B cell (primary cell): Measurements from ENCODE around the gene PADI3. TPM values are rescaled to one million over a fixed set of nuclear protein-coding genes. Genes with fewer than 3 reads are reported as not detected.

Source experiments
- ATAC-seq: fragments of 200-7000 bp; cut with Tn5 transposase; one replicate; pipeline ENCODE4 v1.10.0; 2021; ENCODE audit warnings: low read depth, mild to moderate bottlenecking, moderate number of reproducible peaks, moderate library complexity
- CTCF ChIA-PET: fragments of 350-600 bp; sonication (Branson Sonifier 250); formaldehyde crosslinking; loops from one replicate; lab custom pipeline; 2021; ENCODE audit warnings: antibody characterized with exemption, inconsistent platforms; lab: Charles Lee
- POLR2A ChIA-PET: fragments of 350-600 bp; sonication (Branson Sonifier 250); formaldehyde crosslinking; loops from one replicate; lab custom pipeline; 2021; ENCODE audit warnings: antibody characterized with exemption; lab: Charles Lee
- DNase-seq: peaks from one replicate; pipeline ENCODE4 v3.0.0; 2013
- H2AFZ ChIP-seq: 2 replicates; pipeline ENCODE4 v1.6.1; 2012; ENCODE audit warnings: mild to moderate bottlenecking, low read depth, low read length; ENCODE audit not compliant: insufficient read depth, poor library complexity, severe bottlenecking
- H3K27ac ChIP-seq, 2 donors: 1 replicate in 1 of 2; 2 replicates in 1 of 2; pipeline ENCODE4 v1.5.1; 2012 to 2013; ENCODE audit warnings: low read length in 2 of 2, mild to moderate bottlenecking in 2 of 2, moderate library complexity in 1 of 2
- H3K27me3 ChIP-seq, 4 experiments: fragments of 200-600 bp in 1 of 4; sonication (generic) in 1 of 4; replicated peaks in 1 of 4; 1 replicate in 2 of 4; 2 replicates in 2 of 4; pipeline versions ENCODE4 v1.6.1 to v1.7.0; 2013 to 2016; ENCODE audit warnings: low read length in 3 of 4, mild to moderate bottlenecking in 2 of 4, mixed read lengths in 1 of 4, moderate library complexity in 1 of 4; ENCODE audit not compliant: insufficient read depth in 4 of 4, control insufficient read depth in 3 of 4; ENCODE audit errors: control extremely low read depth in 1 of 4
- H3K36me3 ChIP-seq, 2 experiments: replicated peaks in 1 of 2; 1 replicate in 1 of 2; 2 replicates in 1 of 2; pipeline versions ENCODE4 v1.6.1 to v1.7.1; 2013; ENCODE audit warnings: low read length in 1 of 2; ENCODE audit not compliant: insufficient read depth in 2 of 2, control insufficient read depth in 1 of 2; ENCODE audit errors: control extremely low read depth in 1 of 2, extremely low read depth in 1 of 2
- H3K4me1 ChIP-seq, 2 donors: fragments of 200-600 bp in 1 of 2; sonication (generic) in 1 of 2; 1 replicate in 1 of 2; 2 replicates in 1 of 2; pipeline versions ENCODE4 v1.5.1 to v1.6.1; 2013 to 2017; ENCODE audit warnings: low read length in 2 of 2; ENCODE audit not compliant: control insufficient read depth in 2 of 2, insufficient read depth in 2 of 2
- H3K4me2 ChIP-seq: replicated peaks from 2 replicates; pipeline ENCODE3; 2012; ENCODE audit warnings: mild to moderate bottlenecking, low read depth, low read length; ENCODE audit not compliant: poor library complexity, severe bottlenecking
- H3K4me3 ChIP-seq, 5 experiments: fragments of 200-600 bp in 1 of 5; sonication (generic) in 1 of 5; 1 replicate in 3 of 5; 2 replicates in 2 of 5; pipeline versions ENCODE4 v1.5.1 to v1.7.0; 2011 to 2016; ENCODE audit warnings: low read length in 4 of 5, mild to moderate bottlenecking in 4 of 5, low read depth in 2 of 5, control low read depth in 1 of 5, moderate library complexity in 1 of 5; ENCODE audit not compliant: insufficient read depth in 1 of 5; ENCODE audit errors: control extremely low read depth in 1 of 5, extremely low read depth in 1 of 5
- H3K79me2 ChIP-seq: fragments of 200-600 bp; sonication (generic); one replicate; pipeline ENCODE4 v1.6.0; 2016; ENCODE audit warnings: low read length; ENCODE audit not compliant: control insufficient read depth, insufficient read depth
- H3K9ac ChIP-seq: fragments of 200-600 bp; sonication (generic); 2 replicates; pipeline ENCODE4 v1.6.1; 2017; ENCODE audit warnings: mild to moderate bottlenecking, low read length, moderate library complexity
- H3K9me3 ChIP-seq, 3 donors: one replicate each; pipeline versions ENCODE4 v1.6.1 to v1.7.1; 2013; ENCODE audit warnings: low read length in 2 of 3; ENCODE audit not compliant: control insufficient read depth in 2 of 3, insufficient read depth in 1 of 3; ENCODE audit errors: control extremely low read depth in 1 of 3
- H4K20me1 ChIP-seq: 2 replicates; pipeline ENCODE4 v1.6.0; 2012; ENCODE audit warnings: mild to moderate bottlenecking, low read length; ENCODE audit not compliant: insufficient read depth, control insufficient read depth, poor library complexity, severe bottlenecking
- H3K27ac Mint-ChIP-seq: one replicate; pipeline ENCODE4 v1.8.0; 2021; ENCODE audit warnings: mixed read lengths
- H3K27me3 Mint-ChIP-seq: one replicate; pipeline ENCODE4 v1.8.0; 2021; ENCODE audit warnings: mixed read lengths
- H3K4me1 Mint-ChIP-seq: one replicate; pipeline ENCODE4 v1.8.0; 2021; ENCODE audit warnings: mixed read lengths
- H3K4me3 Mint-ChIP-seq: one replicate; pipeline ENCODE4 v1.8.0; 2021; ENCODE audit warnings: mixed read lengths
- H3K9me3 Mint-ChIP-seq: one replicate; pipeline ENCODE4 v1.8.0; 2022; ENCODE audit warnings: mixed read lengths; ENCODE audit not compliant: insufficient read depth
- CTCF ChIP-seq: fragments of 200-600 bp; IDR thresholded peaks from one replicate; pipeline ENCODE4 v1.8.0; 2022; ENCODE audit warnings: antibody characterized with exemption, mild to moderate bottlenecking
- EZH2 ChIP-seq: IDR thresholded peaks from 2 replicates; pipeline ENCODE4 v1.6.1; 2012; ENCODE audit warnings: borderline replicate concordance, low read depth, mild to moderate bottlenecking, moderate library complexity, low read length; ENCODE audit not compliant: insufficient read depth, poor library complexity, severe bottlenecking
- WGBS: methylation state at CpG from one replicate; pipeline ENCODE4 v1.1.5; 2013; ENCODE audit warnings: missing lambda C conversion rate; ENCODE audit not compliant: insufficient coverage; 5-methylcytosine and 5-hydroxymethylcytosine counted together
- intact Hi-C: fragments of 100-400 bp; cut with micrococcal nuclease; formaldehyde crosslinking; loops from one replicate; pipeline ENCODE4 v1.10.0; 2022
- polyA plus RNA-seq: library from polyadenylated mRNA; depleted of rRNA; stranded (reverse); fragments of >200 nt; gene quantifications from 2 replicates; pipeline ENCODE4 v1.2.3, GENCODE V29; 2012
- total RNA-seq, 2 donors: library from RNA; stranded (reverse); fragments of 120-200 nt in 1 of 2; gene quantifications; 1 replicate in 1 of 2; 2 replicates in 1 of 2; pipeline versions ENCODE4 v1.2.3 to v1.2.4, GENCODE V29; 2013 to 2022

PADI3 gene
- total and polyA plus RNA-seq, 2 donors (not counting 1 experiment from before 2014, with no cell fraction given), result not detected

GRCh38 chr1:17207046-17207445 is 41.9 kb upstream of the PADI3 start:
- Histone ChIP-seq H3K4me2 (peak overlapping the region; percentile 53), H3K4me1 (peaks cover 16 to 17% of the 10 kb centered on the region in 2 donors), H3K27me3 (no peaks in the 10 kb centered on the region), H3K27ac (peak overlapping the region in 1 of 2 donors; percentile 6), H4K20me1 (no peaks in the 10 kb centered on the region), H3K9me3 (no peaks in the 10 kb centered on the region), H3K36me3 (no peaks in the 10 kb centered on the region), H2AFZ (no peak overlapping the region), H3K4me3 (no peak overlapping the region), H3K79me2 (no peaks in the 10 kb centered on the region), H3K9ac (peak overlapping the region; percentile 11)
- Mint-ChIP-seq H3K27me3 (peaks cover 4% of the 10 kb centered on the region), H3K4me1 (peaks cover 25% of the 10 kb centered on the region), H3K27ac (peak overlapping the region; percentile 89), H3K4me3 (peak overlapping the region; percentile 85), H3K9me3 (no peaks in the 10 kb centered on the region)
- CTCF ChIA-PET, result interaction anchor here (1.4 to 6.0 kb wide), 4 partner anchors 23 to 82 kb away, joined by 3 to 42 read pairs (median 17); no protein-coding TSS in a partner anchor
- intact Hi-C loops, result no loop called here
- POLR2A ChIA-PET, result interaction anchor here (1.0 kb wide), 1 partner anchor 12 kb away, joined by 3 read pairs; no protein-coding TSS in a partner anchor
- WGBS, result 13% methylated on average over 3 of the region's 4 CpGs
- ATAC-seq (peak; percentile 75), DNase-seq (peak; percentile 73)
- TF ChIP-seq CTCF, result no peak
- TF ChIP-seq EZH2, result no peak

- POLR2A ChIA-PET, result interaction anchor here (0.9 to 1.1 kb wide), 3 partner anchors 12 to 304 kb away, joined by 3 to 4 read pairs (median 3); no protein-coding TSS in a partner anchor
- H3K79me2 ChIP-seq, result no peaks in the 10 kb centered on the region
- no peaks in the 10 kb centered on the region for H3K9me3 ChIP-seq
- H3K4me1 Mint-ChIP-seq, result peaks cover 27% of the 10 kb centered on the region
- no peaks in the 10 kb centered on the region for H4K20me1 ChIP-seq
- no peaks in the 10 kb centered on the region for H3K36me3 ChIP-seq
- no peak overlapping the region for H3K27ac ChIP-seq
- intact Hi-C loops, result no loop called here
- H3K9ac ChIP-seq, result peak overlapping the region; percentile 11
- TF ChIP-seq CTCF (no peak), EZH2 (no peak)
- H2AFZ ChIP-seq, result no peak overlapping the region
- H3K4me3 ChIP-seq, result no peak overlapping the region
- peak overlapping the region; percentile 53 for H3K4me2 ChIP-seq
- peaks cover 7% of the 10 kb centered on the region for H3K27me3 Mint-ChIP-seq
- peaks cover 17 to 18% of the 10 kb centered on the region in 2 donors for H3K4me1 ChIP-seq
- peak overlapping the region; percentile 89 for H3K27ac Mint-ChIP-seq
- CTCF ChIA-PET, result interaction anchor here (0.8 to 6.0 kb wide), 5 partner anchors 23 to 82 kb away, joined by 3 to 42 read pairs (median 7); no protein-coding TSS in a partner anchor
- ATAC-seq (no peak), DNase-seq (no peak)
- H3K9me3 Mint-ChIP-seq, result no peaks in the 10 kb centered on the region
- WGBS, result 42% methylated on average over 4 of the region's 5 CpGs
- H3K27me3 ChIP-seq, result peaks cover 0 to 3% (median 0%) of the 10 kb centered on the region in 4 experiments
- H3K4me3 Mint-ChIP-seq, result peak overlapping the region; percentile 85
Measured at GRCh38 chr1:17207540-17207939, 41.4 kb upstream of the PADI3 start.
